Endometrium (tissue), 2 donors: ENCODE data around the gene EPB41L1.

Source experiments
- FAIRE-seq: peaks from 2 replicates; lab custom pipeline; 2012; peaks lifted over from hg19 to GRCh38; lab: Jason Lieb, UNC
- donor health status: control.
- donor health status: control.

Gene EPB41L1

DNA sequence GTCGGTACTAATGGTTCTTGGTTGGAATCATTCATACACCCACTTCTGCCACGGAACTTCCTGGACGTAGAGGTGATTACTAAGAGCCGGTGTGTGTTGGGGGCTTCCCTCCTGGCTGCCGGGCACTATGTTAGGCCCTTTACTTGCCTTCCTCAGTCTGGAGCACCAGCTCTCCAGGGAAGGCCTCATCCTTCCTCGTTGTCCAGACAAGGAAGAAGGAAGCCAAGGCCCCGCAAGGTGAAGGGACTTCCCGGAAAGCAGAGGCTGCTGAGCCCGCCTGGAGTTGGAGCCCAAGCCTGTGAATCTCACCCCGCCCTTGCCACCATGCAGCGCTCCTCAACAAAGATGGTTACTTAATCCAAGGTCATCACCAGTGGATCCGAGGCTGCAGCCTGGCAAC lies 107.9 kb downstream of the EPB41L1 start:
- FAIRE-seq: no peak

GRCh38 chr20:36264426-36265246 lies 110.1 kb downstream of the EPB41L1 start:
- FAIRE-seq: no peak

- FAIRE-seq: no peak
Observed at GRCh38 chr20:36266189-36266588, 111.6 kb downstream of the EPB41L1 start.

- no peak for FAIRE-seq
Observed at GRCh38 chr20:36267605-36268381, 113.3 kb downstream of the EPB41L1 start.

GRCh38 chr20:36268440-36269342 lies 114.2 kb downstream of the EPB41L1 start:
- FAIRE-seq: no peak

GRCh38 chr20:36269507-36269906 lies 115.0 kb downstream of the EPB41L1 start:
- no peak for FAIRE-seq

- FAIRE-seq: no peak
Observed at GRCh38 chr20:36270744-36271638, 116.5 kb downstream of the EPB41L1 start.

- FAIRE-seq: no peak
Observed at GRCh38 chr20:36271639-36272546, 117.4 kb downstream of the EPB41L1 start.

- FAIRE-seq: no peak
Observed at GRCh38 chr20:36272547-36273220, 118.1 kb downstream of the EPB41L1 start.

DNA sequence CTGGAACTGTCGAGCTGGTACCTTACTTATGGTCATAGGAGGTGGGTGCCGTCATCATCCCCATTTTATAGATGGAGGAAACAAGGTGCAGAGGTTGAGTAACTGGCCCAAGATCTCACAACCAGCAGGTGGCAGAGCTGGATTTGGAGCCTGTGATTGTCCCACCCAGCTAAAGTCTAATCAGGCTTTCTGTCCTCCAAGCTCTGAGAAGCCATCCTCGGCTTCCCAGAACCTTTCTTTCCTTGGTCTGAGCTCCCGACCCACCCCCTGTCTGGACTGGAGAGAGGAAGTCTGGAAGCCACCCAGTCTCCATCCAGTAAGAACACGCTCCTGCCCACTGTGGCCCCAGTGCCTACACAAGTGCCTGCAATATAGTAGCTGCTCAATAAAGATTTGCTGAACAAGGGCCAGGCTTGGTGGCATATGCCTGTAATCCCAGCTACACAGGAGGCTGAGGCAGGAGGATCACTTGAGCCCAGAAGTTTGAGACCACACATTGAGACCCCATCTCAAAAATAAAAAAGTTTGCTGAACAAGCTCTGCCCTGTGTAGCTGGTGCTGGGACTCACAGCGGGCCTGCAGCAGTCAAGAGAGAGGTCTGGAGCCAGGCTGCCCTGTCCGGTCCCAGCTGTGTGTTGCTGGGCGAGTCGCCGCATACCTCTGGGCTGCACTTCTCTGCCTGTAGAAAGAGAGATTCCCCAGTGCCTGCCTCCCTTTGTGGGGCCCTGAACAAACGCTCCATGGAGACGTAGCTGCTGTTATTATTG lies 119.1 kb downstream of the EPB41L1 start:
- no peak for FAIRE-seq

DNA sequence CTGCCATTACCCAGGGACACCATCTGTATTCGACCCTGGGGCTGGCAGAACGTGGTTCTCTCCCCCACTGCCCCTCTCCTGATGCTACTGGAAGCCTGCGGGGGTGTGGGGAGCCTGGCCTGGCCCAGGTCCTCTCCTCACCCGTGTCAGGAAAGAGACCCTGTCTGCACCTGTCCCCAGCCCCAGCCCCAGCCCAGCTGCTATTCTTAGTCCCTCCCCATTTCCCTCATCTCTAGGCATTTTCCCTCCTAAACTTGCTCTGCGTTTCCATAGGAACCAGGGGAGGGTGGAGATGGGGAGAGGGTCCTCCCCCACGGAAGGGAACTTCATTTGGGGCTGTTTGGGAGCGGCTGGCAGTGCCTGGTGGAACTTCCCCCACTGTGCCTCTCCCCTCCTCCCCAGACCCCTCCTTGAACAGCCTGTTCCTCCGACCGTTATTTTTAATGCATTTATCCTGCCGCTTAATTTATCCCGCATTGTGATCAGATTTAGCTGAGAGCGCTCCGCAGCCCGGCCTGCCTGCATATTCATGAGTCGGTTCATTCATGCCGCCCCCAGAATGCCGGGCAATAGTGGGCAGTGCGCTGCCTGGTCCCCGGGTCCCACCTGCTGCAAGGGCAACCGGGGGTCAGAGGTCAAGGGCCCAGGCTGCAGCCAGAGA lies 119.8 kb downstream of the EPB41L1 start:
- FAIRE-seq: no peak

DNA sequence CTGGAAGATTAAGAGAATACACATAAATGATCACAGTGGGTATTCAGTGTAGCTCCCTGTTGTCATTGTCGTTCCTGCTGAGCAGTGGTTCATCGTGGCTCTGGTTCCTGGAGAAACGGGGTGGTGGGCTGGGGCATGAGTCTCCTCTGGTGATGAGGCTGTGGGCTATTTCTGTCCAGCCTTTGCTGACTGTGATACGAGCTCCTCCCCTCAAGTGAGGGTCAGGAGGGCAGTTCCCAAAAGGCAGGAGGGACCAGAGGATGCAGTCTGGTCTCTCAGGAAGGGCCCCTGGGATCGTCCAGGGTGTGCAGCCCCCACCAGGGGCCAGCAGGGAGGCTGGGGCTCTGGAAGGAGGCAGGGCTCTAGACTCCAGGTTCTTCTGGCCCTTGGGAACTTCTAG lies 120.5 kb downstream of the EPB41L1 start:
- no peak for FAIRE-seq

- FAIRE-seq: no peak
Observed at GRCh38 chr20:36275441-36276189, 121.1 kb downstream of the EPB41L1 start.

DNA sequence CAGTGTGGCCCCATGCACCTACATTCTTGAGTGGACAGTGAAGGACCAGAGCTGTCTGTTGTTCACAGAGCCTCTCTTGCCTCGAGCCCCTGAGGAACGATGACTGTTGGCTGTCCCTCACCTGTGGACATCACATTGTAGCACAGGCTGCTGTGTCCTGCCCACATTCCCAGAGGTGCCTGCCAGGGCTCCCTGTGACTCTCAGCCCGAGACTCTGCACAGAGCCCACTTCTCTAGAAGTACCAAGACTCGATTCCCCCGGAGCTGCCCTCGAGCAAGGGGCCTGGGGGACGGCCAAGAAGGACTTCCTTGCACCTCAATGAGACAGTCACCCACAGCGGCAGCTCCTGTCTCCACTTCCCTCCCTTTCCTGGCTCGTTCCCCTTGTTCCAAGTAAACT lies 123.0 kb downstream of the EPB41L1 start:
- no peak for FAIRE-seq

- FAIRE-seq: no peak
Observed at GRCh38 chr20:36279362-36279761, 124.8 kb downstream of the EPB41L1 start.

DNA sequence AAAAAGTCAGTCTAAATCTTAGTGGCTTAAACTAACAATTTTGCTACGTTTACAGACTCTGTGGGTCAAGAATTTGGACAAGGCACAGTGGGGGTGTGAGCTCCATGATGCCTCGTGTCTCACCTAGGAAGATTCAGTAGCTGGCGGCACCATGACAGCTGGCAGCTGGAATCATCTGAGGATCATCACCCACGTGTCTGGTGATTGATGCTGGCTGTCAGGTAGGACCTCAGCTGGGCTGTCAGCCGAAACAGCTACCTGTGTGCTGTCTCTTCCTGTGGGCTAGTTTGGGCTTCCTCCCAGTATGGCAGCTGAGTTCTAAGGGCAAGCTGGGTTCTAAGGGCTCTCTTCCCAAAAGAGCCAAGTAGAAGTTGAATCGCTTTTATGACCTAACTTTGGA lies 125.2 kb downstream of the EPB41L1 start:
- FAIRE-seq: no peak

- FAIRE-seq: no peak
Observed at GRCh38 chr20:36281785-36282380, 127.3 kb downstream of the EPB41L1 start.
